Gastroesophageal sphincter (tissue), 3 donors: ENCODE measurements around the gene PHF5A.

Experiments
- CTCF ChIP-seq, 4 experiments: fragments of 200-600 bp in 2 of 4; fragments of 450-650 bp in 2 of 4; sonication (generic) in 1 of 4; IDR thresholded peaks; one replicate each; pipeline ENCODE4 v1.5.1; 2017 to 2019; ENCODE audit warnings: antibody characterized with exemption in 4 of 4, mild to moderate bottlenecking in 2 of 4, moderate library complexity in 2 of 4
- EP300 ChIP-seq: sonication (generic); formaldehyde crosslinking; IDR thresholded peaks from one replicate; pipeline ENCODE4 v1.6.1; 2017; ENCODE audit warnings: antibody characterized with exemption, mild to moderate bottlenecking
- POLR2A ChIP-seq, 2 donors: fragments of 450-650 bp; IDR thresholded peaks; one replicate each; pipeline ENCODE4 v1.6.1; 2017; ENCODE audit warnings: antibody characterized with exemption in 2 of 2, mild to moderate bottlenecking in 2 of 2, moderate library complexity in 1 of 2
- POLR2AphosphoS5 ChIP-seq: sonication (generic); formaldehyde crosslinking; IDR thresholded peaks from one replicate; pipeline ENCODE4 v1.6.1; 2017; ENCODE audit warnings: antibody characterized with exemption

DNA sequence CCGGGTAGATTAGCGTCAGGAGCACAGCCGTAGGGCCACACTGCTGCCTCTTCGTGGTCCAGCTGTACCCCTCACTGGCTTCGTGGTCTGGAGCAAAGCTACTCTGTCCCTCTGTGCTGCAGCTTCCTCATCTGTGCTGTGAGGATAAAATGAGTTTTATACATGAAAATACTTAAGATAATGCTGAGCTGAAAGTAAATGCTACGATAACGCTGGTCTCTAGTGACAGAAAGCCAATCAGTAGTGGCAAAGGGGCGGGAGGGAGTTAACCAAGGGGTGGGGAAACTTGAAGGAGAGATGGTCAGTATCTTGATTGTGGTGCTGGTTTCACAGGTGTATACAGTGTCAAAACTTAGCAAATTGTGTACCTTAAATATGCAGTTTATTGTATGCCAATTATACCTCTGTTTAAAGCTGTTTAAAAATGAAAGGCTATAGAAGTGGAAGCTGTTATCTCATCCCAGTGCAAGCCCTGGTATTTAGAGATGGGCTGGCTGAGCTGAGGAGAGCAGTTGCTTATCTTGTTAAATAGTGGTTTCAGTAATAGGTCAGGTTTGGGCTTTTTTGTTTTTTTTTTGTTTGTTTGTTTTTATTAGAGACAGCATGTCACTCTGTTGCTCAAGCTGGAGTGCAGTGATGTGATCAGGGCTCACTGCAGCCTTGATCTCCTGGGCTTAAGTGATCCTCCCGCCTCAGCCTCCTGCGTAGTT, 37.2 kb upstream of the PHF5A start:
- no peak for TF ChIP-seq CTCF (IDR thresholded peaks at IDR 0.05)
- TF ChIP-seq POLR2A (IDR thresholded peaks at IDR 0.05), result no peak
- TF ChIP-seq POLR2AphosphoS5, result no peak
- TF ChIP-seq EP300, result no peak
